HepG2 (cell line): ENCODE data around the gene TERC. TPM values are rescaled to one million over a fixed set of nuclear protein-coding genes. Genes with fewer than 3 reads are reported as not detected.
A peak's percentile ranks its signal among the peaks of the same experiment; 100 is the strongest.

Source experiments
- AFF4 ChIP-seq: sonication (generic); formaldehyde crosslinking; IDR thresholded peaks from 2 replicates; pipeline ENCODE4 v1.4.0; 2020; ENCODE audit warnings: missing genetic modification reagents
- ATAD3A ChIP-seq: sonication (generic); formaldehyde crosslinking; IDR thresholded peaks from 2 replicates; pipeline ENCODE4 v1.4.0; 2020; ENCODE audit warnings: missing genetic modification reagents
- DZIP1 ChIP-seq: sonication (generic); formaldehyde crosslinking; IDR thresholded peaks from 2 replicates; pipeline ENCODE4 v1.5.0; 2020; ENCODE audit warnings: mild to moderate bottlenecking, missing genetic modification reagents
- ISX ChIP-seq: sonication (generic); formaldehyde crosslinking; conservative IDR thresholded peaks from 2 replicates; pipeline ENCODE4 v1.5.0; 2020; ENCODE audit warnings: missing genetic modification reagents
- NFKB2 ChIP-seq: sonication (generic); formaldehyde crosslinking; IDR thresholded peaks from 2 replicates; pipeline ENCODE4 v1.4.0; 2020; ENCODE audit warnings: missing genetic modification reagents, borderline replicate concordance
- SNRNP70 ChIP-seq: fragments of 200-400 bp; formaldehyde crosslinking; IDR thresholded peaks from 2 replicates; pipeline ENCODE4 v1.6.1; 2017; ENCODE audit warnings: mild to moderate bottlenecking, low read depth, low read length, moderate library complexity
- SP4 ChIP-seq: sonication (generic); formaldehyde crosslinking; IDR thresholded peaks from 2 replicates; pipeline ENCODE4 v1.8.1; 2023; ENCODE audit warnings: mild to moderate bottlenecking, missing genetic modification reagents
- TMF1 ChIP-seq: sonication (generic); formaldehyde crosslinking; IDR thresholded peaks from 2 replicates; pipeline ENCODE4 v1.8.1; 2022; ENCODE audit warnings: low read depth, missing genetic modification reagents
- ZHX2 ChIP-seq, 2 experiments: sonication (generic) in 1 of 2; formaldehyde crosslinking in 1 of 2; IDR thresholded peaks; 2 replicates each; pipeline versions ENCODE4 v1.6.1 to v1.9.0; 2014 to 2022; ENCODE audit warnings: antibody characterized with exemption in 1 of 2, borderline replicate concordance in 1 of 2, inconsistent platforms in 1 of 2, low read depth in 1 of 2, missing genetic modification reagents in 1 of 2
- ZNF546 ChIP-seq: sonication (generic); formaldehyde crosslinking; conservative IDR thresholded peaks from 2 replicates; pipeline ENCODE4 v1.8.1; 2023; ENCODE audit warnings: mild to moderate bottlenecking, missing genetic modification reagents
- ZNF674 ChIP-seq: sonication (generic); formaldehyde crosslinking; IDR thresholded peaks from 2 replicates; pipeline ENCODE4 v1.5.0; 2020; ENCODE audit warnings: low read depth, mild to moderate bottlenecking, missing genetic modification reagents
- polyA plus RNA-seq, 8 experiments: library from polyadenylated mRNA; depleted of rRNA in 3 of 8; stranded (reverse) in 7 of 8; unstranded in 1 of 8; fragments of >200 nt; fragmentation: Illumina TruSeq in 4 of 8; extraction: Trizol in 4 of 8; gene quantifications; 2 replicates each; pipeline versions ENCODE4 v1.2.1 to v1.2.3, GENCODE V29; 2011 to 2016; ENCODE audit warnings: low read depth in 4 of 8, missing spikeins in 1 of 8, mixed read lengths in 1 of 8; ENCODE audit not compliant: insufficient read depth in 1 of 8
- total RNA-seq, 5 experiments: library from RNA; depleted of rRNA; stranded (reverse); fragments of >200 nt; fragmentation: Illumina TruSeq; extraction: Trizol; gene quantifications; 2 replicates each; pipeline ENCODE4 v1.2.3, GENCODE V29; 2016; ENCODE audit warnings: low read depth in 1 of 5
- TF ChIP-seq, protein P1 (sequence below): sonication (generic); formaldehyde crosslinking; IDR thresholded peaks from 2 replicates; pipeline ENCODE4 v1.5.1; 2020; ENCODE audit warnings: missing genetic modification reagents, mild to moderate bottlenecking, borderline replicate concordance

TERC gene
- total and polyA plus RNA-seq, 2 of the 13 experiments (the other 11 are each of a cell fraction or from before 2014, with no cell fraction given), result 1.3 to 74.6 TPM

DNA sequence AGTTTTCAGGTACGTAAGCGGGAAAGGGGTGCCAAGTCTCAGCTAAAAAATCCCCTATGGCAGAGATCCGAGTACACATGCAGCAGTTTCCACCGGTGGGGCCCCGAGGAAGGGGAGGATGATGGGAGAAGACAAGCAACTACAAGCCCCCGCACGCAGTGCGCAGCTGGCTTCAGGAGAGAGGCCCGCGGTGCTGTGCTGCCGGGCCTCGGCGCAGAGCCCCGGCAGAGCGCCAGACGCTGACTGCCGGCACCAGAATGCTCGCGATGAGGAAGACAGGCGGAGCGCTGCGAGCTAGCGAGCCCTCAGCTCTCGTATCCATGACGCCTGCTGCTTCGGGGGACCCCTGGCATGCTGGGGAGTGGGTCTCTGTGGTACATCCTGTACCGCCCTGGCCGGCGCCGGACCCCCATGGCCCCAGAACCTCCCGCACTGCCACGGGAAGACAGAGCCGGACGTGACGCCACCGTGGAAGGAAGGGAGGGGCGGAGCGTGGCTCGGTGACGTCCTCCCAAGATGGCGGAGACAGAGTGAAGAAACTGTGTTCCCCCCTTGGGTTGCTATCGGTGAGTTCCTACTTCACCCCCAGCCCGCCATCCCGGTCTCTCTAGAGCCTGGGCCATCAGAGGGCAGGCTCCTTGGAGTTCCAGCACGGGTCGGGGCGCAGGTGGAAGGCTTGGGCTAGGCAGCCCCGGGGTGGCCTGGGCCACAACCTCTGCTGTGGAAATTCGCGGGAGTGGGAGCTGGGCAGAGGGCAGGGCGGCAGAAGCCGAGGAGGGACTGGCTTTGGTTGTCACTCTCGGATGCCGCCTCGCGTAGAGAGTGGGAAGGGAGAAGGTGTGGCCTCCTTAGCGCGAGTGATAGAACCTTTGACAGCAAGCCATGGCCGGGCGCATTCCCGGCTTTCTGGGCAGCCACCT, 8.3 kb upstream of the TERC start, which contains the start of gene MYNN (continued):
- peak; percentile 89 for TF ChIP-seq ZHX2 (IDR thresholded peaks at IDR 0.05; ENCODE audit: low read depth)
- TF ChIP-seq ZHX2 (CRISPR knock-in tag; IDR thresholded peaks at IDR 0.05; ENCODE audit: borderline replicate concordance), result 0 out of 2 replicates have a peak, but pooled peaks have one; percentile 60
- TF ChIP-seq ATAD3A (CRISPR knock-in tag), result peak; percentile 86; the same call in 1 of the 2 replicates
- 0 out of 2 replicates have a peak, but pooled peaks have one; percentile 29 for TF ChIP-seq AFF4
- 0 out of 2 replicates have a peak, but pooled peaks have one; percentile 69 for TF ChIP-seq ISX (CRISPR knock-in tag)
- TF ChIP-seq SNRNP70, result no peak
- TF ChIP-seq ZNF546 (CRISPR knock-in tag), result no peak; the same call in 1 of the 2 replicates
- TF ChIP-seq, protein P1, sequence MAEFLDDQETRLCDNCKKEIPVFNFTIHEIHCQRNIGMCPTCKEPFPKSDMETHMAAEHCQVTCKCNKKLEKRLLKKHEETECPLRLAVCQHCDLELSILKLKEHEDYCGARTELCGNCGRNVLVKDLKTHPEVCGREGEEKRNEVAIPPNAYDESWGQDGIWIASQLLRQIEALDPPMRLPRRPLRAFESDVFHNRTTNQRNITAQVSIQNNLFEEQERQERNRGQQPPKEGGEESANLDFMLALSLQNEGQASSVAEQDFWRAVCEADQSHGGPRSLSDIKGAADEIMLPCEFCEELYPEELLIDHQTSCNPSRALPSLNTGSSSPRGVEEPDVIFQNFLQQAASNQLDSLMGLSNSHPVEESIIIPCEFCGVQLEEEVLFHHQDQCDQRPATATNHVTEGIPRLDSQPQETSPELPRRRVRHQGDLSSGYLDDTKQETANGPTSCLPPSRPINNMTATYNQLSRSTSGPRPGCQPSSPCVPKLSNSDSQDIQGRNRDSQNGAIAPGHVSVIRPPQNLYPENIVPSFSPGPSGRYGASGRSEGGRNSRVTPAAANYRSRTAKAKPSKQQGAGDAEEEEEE, result no peak
- TF ChIP-seq NFKB2 (CRISPR knock-in tag), result peak; percentile 94; the same call in 1 of the 2 replicates
- peak; percentile 67; the same call in 1 of the 2 replicates for TF ChIP-seq SP4 (CRISPR knock-in tag)
- TF ChIP-seq ZNF674 (CRISPR knock-in tag), result no peak
- no peak for TF ChIP-seq TMF1 (CRISPR knock-in tag)
- 0 out of 2 replicates have a peak, but pooled peaks have one; percentile 17 for TF ChIP-seq DZIP1
